Pancreas (tissue), 10 donors: Measurements from ENCODE around the gene HOMER2. TPM values are rescaled to one million over a fixed set of nuclear protein-coding genes. Genes with fewer than 3 reads are reported as not detected.
"Not testable (repeated sequence)": the region's sequence is repeated elsewhere in the genome, so short reads cannot be mapped to it uniquely, and the experiment has no call there.

Source experiments
- ATAC-seq, 4 donors: fragments of 200-7000 bp; cut with Tn5 transposase; one replicate each; pipeline versions ENCODE4 v1.8.0 to v1.9.1; 2020; ENCODE audit warnings: mild to moderate bottlenecking in 4 of 4, moderate library complexity in 4 of 4
- DNase-seq, 6 donors: peaks; one replicate each; pipeline ENCODE4 v3.0.0-alpha.2; 2020
- FAIRE-seq: peaks from 2 replicates; lab custom pipeline; 2012; peaks lifted over from hg19 to GRCh38; lab: Jason Lieb, UNC
- H3K27ac ChIP-seq, 4 donors: fragments of 200-600 bp; sonication (generic); 1 replicate in 3 of 4; 2 replicates in 1 of 4; pipeline versions ENCODE4 v1.5.0 to v1.8.0; 2020
- H3K27me3 ChIP-seq, 4 donors: fragments of 200-600 bp; one replicate each; pipeline ENCODE4 v1.8.0; 2021
- H3K36me3 ChIP-seq, 3 donors: fragments of 200-600 bp; sonication (generic) in 1 of 3; one replicate each; pipeline versions ENCODE4 v1.5.0 to v1.8.0; 2020 to 2021
- H3K4me1 ChIP-seq, 3 donors: fragments of 200-600 bp; one replicate each; pipeline ENCODE4 v1.8.0; 2021
- H3K4me3 ChIP-seq, 4 donors: fragments of 200-600 bp; sonication (generic) in 2 of 4; one replicate each; pipeline versions ENCODE4 v1.5.0 to v1.8.0; 2020 to 2021
- H3K9me3 ChIP-seq, 4 donors: fragments of 200-600 bp; one replicate each; pipeline ENCODE4 v1.8.0; 2021
- WGBS, 2 donors: extraction: QIAGEN DNeasy Blood & Tissue Kit; methylation state at CpG; one replicate each; pipeline ENCODE4 v1.1.7; 2013; 5-methylcytosine and 5-hydroxymethylcytosine counted together
- intact Hi-C, 3 donors: fragments of 100-400 bp; cut with DNase I; formaldehyde crosslinking; loops; one replicate each; pipeline versions ENCODE4 v1.11.1 to v1.14.2; 2022
- polyA plus RNA-seq, 2 donors: library from polyadenylated mRNA; stranded (reverse); fragments of 200-250 nt; gene quantifications; one replicate each; pipeline ENCODE4 v1.2.3, GENCODE V29; 2013
- total RNA-seq, 6 donors: library from RNA; stranded (reverse); fragmentation: NEBNext Ultra II Directional in 4 of 6; extraction: Animal tissue kit (Norgen Biotek cat#: 25700) in 4 of 6; gene quantifications; one replicate each; pipeline versions ENCODE4 v1.2.1 to v1.2.4, GENCODE V29; 2021 to 2023
- TF ChIP-seq, protein P1 (sequence below), 4 donors: fragments of 200-600 bp; sonication (generic) in 3 of 4; IDR thresholded peaks; one replicate each; pipeline versions ENCODE4 v1.5.0 to v1.8.0; 2021; ENCODE audit warnings: antibody characterized with exemption in 4 of 4
- donor health status: healthy with polysubstance abuse.
- donor health status: DM: no; HTN: no; CAD: no; lungs with moderate emphysema.
- donor health status: DM: no; HTN: no; CAD: no.
- donor health status: control.
- donor health status: control.
- donor health status: Bipolar disorder and iron deficiency.
- donor health status: DM: yes; HTN: yes; CAD: no.
- donor health status: DM: no; HTN: no; CAD: no.
- donor health status: DM: no; HTN: no; CAD: no.
- donor health status: DM: yes; HTN: yes; CAD: no.

HOMER2 gene
- total and polyA plus RNA-seq, 8 donors: 76.8 to 180 (median 139) TPM

DNA sequence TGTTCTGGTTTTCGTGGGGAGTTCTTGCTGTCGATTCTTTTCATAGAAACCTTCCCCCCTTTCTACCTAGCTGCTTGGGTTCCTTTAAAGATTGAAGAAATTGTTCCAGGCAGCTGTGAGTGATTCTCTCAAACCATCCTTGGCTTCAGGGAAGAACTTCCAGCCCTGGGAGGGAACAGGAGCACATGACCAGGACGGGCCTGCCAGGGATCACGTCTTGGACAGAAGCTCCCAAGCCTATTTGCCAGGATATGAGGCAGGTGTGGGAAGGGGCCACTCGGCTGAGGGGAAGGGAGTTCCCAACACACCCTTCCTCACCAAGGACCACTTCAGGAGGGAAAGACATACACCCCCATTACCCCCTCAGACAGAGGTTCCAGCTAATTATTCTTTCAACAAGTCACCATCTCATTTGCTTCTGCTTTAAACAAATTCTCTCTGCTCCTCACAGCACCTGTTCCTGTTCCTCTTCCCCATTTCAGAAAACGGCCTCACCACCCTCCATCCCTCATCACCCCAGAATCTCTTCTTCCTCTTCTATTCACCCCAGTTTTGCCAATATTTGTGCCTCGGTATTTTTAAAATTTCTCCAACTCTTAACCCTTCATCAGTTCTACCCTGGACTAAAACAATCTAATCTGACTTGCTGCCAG lies 80.6 kb downstream of the HOMER2 start:
- no peak overlapping the region for H3K4me3 ChIP-seq
- no peaks in the 10 kb centered on the region for H3K9me3 ChIP-seq
- TF ChIP-seq, protein P1, sequence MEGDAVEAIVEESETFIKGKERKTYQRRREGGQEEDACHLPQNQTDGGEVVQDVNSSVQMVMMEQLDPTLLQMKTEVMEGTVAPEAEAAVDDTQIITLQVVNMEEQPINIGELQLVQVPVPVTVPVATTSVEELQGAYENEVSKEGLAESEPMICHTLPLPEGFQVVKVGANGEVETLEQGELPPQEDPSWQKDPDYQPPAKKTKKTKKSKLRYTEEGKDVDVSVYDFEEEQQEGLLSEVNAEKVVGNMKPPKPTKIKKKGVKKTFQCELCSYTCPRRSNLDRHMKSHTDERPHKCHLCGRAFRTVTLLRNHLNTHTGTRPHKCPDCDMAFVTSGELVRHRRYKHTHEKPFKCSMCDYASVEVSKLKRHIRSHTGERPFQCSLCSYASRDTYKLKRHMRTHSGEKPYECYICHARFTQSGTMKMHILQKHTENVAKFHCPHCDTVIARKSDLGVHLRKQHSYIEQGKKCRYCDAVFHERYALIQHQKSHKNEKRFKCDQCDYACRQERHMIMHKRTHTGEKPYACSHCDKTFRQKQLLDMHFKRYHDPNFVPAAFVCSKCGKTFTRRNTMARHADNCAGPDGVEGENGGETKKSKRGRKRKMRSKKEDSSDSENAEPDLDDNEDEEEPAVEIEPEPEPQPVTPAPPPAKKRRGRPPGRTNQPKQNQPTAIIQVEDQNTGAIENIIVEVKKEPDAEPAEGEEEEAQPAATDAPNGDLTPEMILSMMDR (IDR thresholded peaks at IDR 0.05): no peak
- peaks cover 4 to 35% (median 22%) of the 10 kb centered on the region in 3 donors for H3K4me1 ChIP-seq
- DNase-seq (no peak), ATAC-seq (peak in 1 of 4 donors; percentile 3), FAIRE-seq (no peak)
- H3K27me3 ChIP-seq: no peaks in the 10 kb centered on the region
- peaks cover 0 to 25% (median 16%) of the 10 kb centered on the region in 3 donors for H3K36me3 ChIP-seq
- peak overlapping the region in 2 of 4 donors; percentile 58 to 68 for H3K27ac ChIP-seq
- intact Hi-C loops: no loop called here
- 75 to 76% methylated on average over 7 of the region's 7 CpGs for whole genome bisulfite sequencing, 2 donors

DNA sequence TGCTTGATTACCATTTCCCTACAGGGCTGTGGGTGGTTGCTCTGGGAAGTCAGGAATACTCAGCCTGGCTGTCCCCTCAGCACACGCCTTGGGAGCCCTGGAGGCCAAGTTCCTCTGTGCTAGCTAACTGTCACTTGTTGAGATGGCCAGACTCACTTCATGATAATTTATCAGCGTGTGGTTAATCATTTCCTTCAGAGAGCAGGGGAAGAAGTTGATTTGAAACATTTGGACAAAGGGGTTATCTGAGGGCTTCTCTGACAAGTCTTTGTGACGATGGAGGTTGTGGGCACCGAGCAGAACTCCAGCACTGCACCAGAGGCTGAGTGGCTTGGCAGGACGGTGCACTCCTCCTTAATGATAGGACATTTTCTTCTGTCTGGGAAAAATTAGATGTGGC lies 81.2 kb downstream of the HOMER2 start:
- Histone ChIP-seq H3K27me3 (no peaks in the 10 kb centered on the region), H3K4me1 (peaks cover 0 to 31% (median 22%) of the 10 kb centered on the region in 3 donors), H3K9me3 (no peaks in the 10 kb centered on the region), H3K27ac (peak overlapping the region in 2 of 4 donors; percentile 58 to 68), H3K4me3 (no peak overlapping the region), H3K36me3 (peaks cover 0 to 25% (median 16%) of the 10 kb centered on the region in 3 donors)
- intact Hi-C loops: no loop called here
- 9% methylated on average over 5 of the region's 5 CpGs for WGBS, 2 donors
- DNase-seq (peak in 1 of 6 donors; percentile 15), FAIRE-seq (no peak), ATAC-seq (peak; percentile 35 to 77 (median 66))
- TF ChIP-seq, protein P1 (IDR thresholded peaks at IDR 0.05): no peak

DNA sequence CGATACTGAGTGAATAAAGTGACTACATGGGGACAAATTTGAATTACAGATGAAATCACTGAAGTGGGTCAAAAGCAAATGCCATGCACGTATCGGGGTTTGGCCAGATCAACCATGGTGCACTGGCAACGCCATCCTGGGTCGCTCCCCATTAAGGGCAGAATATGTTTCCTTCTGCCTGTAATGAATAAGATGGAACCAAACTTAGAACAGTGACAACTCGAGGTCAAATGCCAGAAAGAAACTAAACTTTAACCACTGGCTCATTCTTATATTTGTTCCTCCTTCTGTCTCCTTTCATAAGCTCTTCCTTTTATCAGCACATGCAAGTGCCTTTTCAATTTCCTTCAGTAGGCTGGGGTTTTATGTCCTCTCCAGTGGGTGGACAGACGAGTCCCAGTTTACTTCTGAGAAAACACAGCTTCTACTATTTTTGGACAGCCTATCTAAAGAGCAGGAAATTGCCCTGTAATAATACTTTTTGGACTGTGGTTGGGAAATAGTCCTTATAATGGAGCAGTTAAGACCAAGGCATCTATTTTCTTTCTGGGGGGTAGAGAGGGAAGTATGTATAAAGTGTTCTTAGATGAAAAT lies 81.7 kb downstream of the HOMER2 start:
- Histone ChIP-seq H3K4me1 (peaks cover 0 to 26% (median 22%) of the 10 kb centered on the region in 3 donors), H3K36me3 (peaks cover 0 to 25% (median 16%) of the 10 kb centered on the region in 3 donors), H3K4me3 (no peak overlapping the region), H3K27me3 (no peaks in the 10 kb centered on the region), H3K9me3 (no peaks in the 10 kb centered on the region), H3K27ac (peak overlapping the region in 3 of 4 donors; percentile 12 to 68 (median 58))
- WGBS, 2 donors: 51% methylated on average over 7 of the region's 7 CpGs
- ATAC-seq: peak in 2 of 4 donors; percentile 15 to 45
- TF ChIP-seq, protein P1 (IDR thresholded peaks at IDR 0.05): no peak
- no peak for DNase-seq
- FAIRE-seq: no peak
- intact Hi-C loops: no loop called here

DNA sequence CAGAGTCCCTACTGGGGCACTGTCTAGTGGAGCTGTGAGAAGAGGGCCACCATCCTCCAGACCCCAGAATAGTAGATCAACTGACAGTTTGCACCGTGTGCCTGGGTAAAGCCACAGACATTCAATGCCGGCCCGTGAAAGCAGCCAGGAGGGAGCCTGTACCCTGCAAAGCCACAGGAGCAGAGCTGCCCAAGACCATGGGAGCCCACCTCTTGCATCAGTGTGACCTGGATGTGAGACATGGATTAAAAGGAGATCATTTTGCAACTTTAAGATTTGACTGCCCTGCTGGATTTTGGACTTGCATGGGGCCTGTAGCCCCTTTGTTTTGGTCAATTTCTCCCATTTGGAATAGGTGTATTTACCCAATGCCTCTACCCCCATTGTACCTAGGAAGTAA lies 86.5 kb downstream of the HOMER2 start:
- H3K9me3 ChIP-seq, FAIRE-seq, H3K27me3 ChIP-seq, H3K27ac ChIP-seq, ATAC-seq, H3K4me3 ChIP-seq, intact Hi-C loops: not testable (repeated sequence)
- DNase-seq: peak in 1 of 6 donors; percentile 35
- peaks cover 0 to 15% (median 0%) of the 10 kb centered on the region in 3 donors for H3K36me3 ChIP-seq
- 67 to 92% methylated on average over 3 of the region's 3 CpGs for WGBS, 2 donors
- H3K4me1 ChIP-seq: peaks cover 8 to 20% (median 14%) of the 10 kb centered on the region in 3 donors

DNA sequence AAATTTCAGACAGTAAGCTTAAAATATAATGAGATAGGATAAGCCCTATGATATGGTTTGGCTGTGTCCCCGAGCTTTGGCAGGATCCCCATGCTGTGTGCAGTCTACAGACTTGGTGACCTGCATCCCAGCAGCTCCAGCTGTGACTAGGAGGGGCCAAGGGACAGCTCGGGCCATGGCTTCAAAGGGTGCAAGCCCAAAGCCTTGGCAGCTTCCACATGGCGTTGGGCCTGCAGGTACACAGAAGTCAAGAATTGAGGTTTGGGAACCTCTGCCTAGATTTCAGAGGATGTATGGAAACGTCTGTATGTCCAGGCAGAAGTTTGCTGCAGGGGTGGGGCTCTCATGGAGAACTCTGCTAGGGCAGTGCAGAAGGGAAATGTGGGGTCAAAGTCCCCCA lies 86.9 kb downstream of the HOMER2 start:
- H3K27ac ChIP-seq, H3K27me3 ChIP-seq, FAIRE-seq, H3K4me3 ChIP-seq, H3K9me3 ChIP-seq, intact Hi-C loops: not testable (repeated sequence)
- peak in 3 of 6 donors; percentile 10 to 34 (median 33) for DNase-seq
- peak in 1 of 4 donors; percentile 34 for ATAC-seq
- WGBS, 2 donors: 34 to 43% methylated on average over 4 of the region's 4 CpGs
- H3K36me3 ChIP-seq: peaks cover 0 to 15% (median 0%) of the 10 kb centered on the region in 3 donors
- H3K4me1 ChIP-seq: peaks cover 8 to 16% (median 10%) of the 10 kb centered on the region in 3 donors
